Vagina (tissue), 2 donors: Measurements from ENCODE around the gene NPAS3.

ENCODE experiments used
- CTCF ChIP-seq, 3 experiments: fragments of 450-650 bp in 2 of 3; fragments of 200-600 bp in 1 of 3; sonication (generic) in 1 of 3; IDR thresholded peaks; one replicate each; pipeline ENCODE4 v1.5.1; 2017 to 2019; ENCODE audit warnings: antibody characterized with exemption in 3 of 3, mild to moderate bottlenecking in 2 of 3, moderate library complexity in 2 of 3
- POLR2A ChIP-seq, 2 donors: fragments of 450-650 bp; IDR thresholded peaks; one replicate each; pipeline ENCODE4 v1.6.1; 2017; ENCODE audit warnings: antibody characterized with exemption in 2 of 2, mild to moderate bottlenecking in 2 of 2, moderate library complexity in 2 of 2
- POLR2AphosphoS5 ChIP-seq, 2 donors: sonication (generic); formaldehyde crosslinking; IDR thresholded peaks; one replicate each; pipeline ENCODE4 v1.9.0; 2017; ENCODE audit warnings: antibody characterized with exemption in 2 of 2, mild to moderate bottlenecking in 2 of 2, low read depth in 1 of 2; ENCODE audit not compliant: insufficient read depth in 1 of 2

- TF ChIP-seq CTCF (IDR thresholded peaks at IDR 0.05) (no peak), POLR2A (IDR thresholded peaks at IDR 0.05) (no peak), POLR2AphosphoS5 (IDR thresholded peaks at IDR 0.05; ENCODE audit: insufficient read depth in 1 of 2, low read depth in 1 of 2) (no peak)
Observed at GRCh38 chr14:33555710-33556350, 617.2 kb downstream of the NPAS3 start.
